Effector memory CD8-positive, alpha-beta T cell (primary cell): ENCODE data around the gene GSTO1.
"Not testable (repeated sequence)": the region's sequence is repeated elsewhere in the genome, so short reads cannot be mapped to it uniquely, and the experiment has no call there.

Experiments used
- ATAC-seq: fragments of 150-1000 bp; cut with Tn5 transposase; replicated peaks from 2 replicates; pipeline ENCODE4 v1.10.0; 2021; ENCODE audit warnings: mild to moderate bottlenecking, moderate library complexity
- DNase-seq, 3 experiments: peaks; one replicate each; pipeline ENCODE4 v3.0.0; 2021
- H3K27ac Mint-ChIP-seq, 2 donors: one replicate each; pipeline ENCODE4 v1.8.0; 2022; ENCODE audit warnings: mild to moderate bottlenecking in 2 of 2, mixed read lengths in 2 of 2, moderate library complexity in 2 of 2
- H3K27me3 Mint-ChIP-seq, 2 donors: one replicate each; pipeline ENCODE4 v1.8.0; 2022; ENCODE audit warnings: mixed read lengths in 2 of 2
- H3K36me3 Mint-ChIP-seq: one replicate; pipeline ENCODE4 v1.8.0; 2022; ENCODE audit warnings: mild to moderate bottlenecking, moderate library complexity, mixed read lengths; ENCODE audit not compliant: insufficient read depth
- H3K4me1 Mint-ChIP-seq, 2 donors: one replicate each; pipeline ENCODE4 v1.8.0; 2022; ENCODE audit warnings: low read depth in 2 of 2, mixed read lengths in 2 of 2
- H3K4me3 Mint-ChIP-seq, 2 donors: one replicate each; pipeline ENCODE4 v1.8.0; 2022; ENCODE audit warnings: mild to moderate bottlenecking in 2 of 2, mixed read lengths in 2 of 2, moderate library complexity in 2 of 2
- H3K9me3 Mint-ChIP-seq, 2 donors: one replicate each; pipeline ENCODE4 v1.8.0; 2022; ENCODE audit warnings: mixed read lengths in 2 of 2

The GSTO1 gene

GRCh38 chr10:104240078-104240477, 14.6 kb upstream of the GSTO1 start:
- Mint-ChIP-seq H3K36me3 (no peaks in the 10 kb centered on the region), H3K27me3 (peaks cover 39 to 85% of the 10 kb centered on the region in 2 donors), H3K4me3 (no peak overlapping the region), H3K4me1 (no peaks in the 10 kb centered on the region), H3K9me3 (no peaks in the 10 kb centered on the region), H3K27ac (no peak overlapping the region)
- ATAC-seq (no peak), DNase-seq (no peak)

GRCh38 chr10:104242545-104242944, 12.1 kb upstream of the GSTO1 start:
- H3K4me3 Mint-ChIP-seq = no peak overlapping the region
- H3K9me3 Mint-ChIP-seq = no peaks in the 10 kb centered on the region
- no peak for ATAC-seq
- no peaks in the 10 kb centered on the region for H3K4me1 Mint-ChIP-seq
- no peaks in the 10 kb centered on the region for H3K36me3 Mint-ChIP-seq
- DNase-seq = no peak
- no peak overlapping the region for H3K27ac Mint-ChIP-seq
- peaks cover 22 to 69% of the 10 kb centered on the region in 2 donors for H3K27me3 Mint-ChIP-seq

- not testable (repeated sequence) for DNase-seq, H3K4me1 Mint-ChIP-seq, H3K27ac Mint-ChIP-seq, H3K9me3 Mint-ChIP-seq, ATAC-seq, H3K36me3 Mint-ChIP-seq, H3K4me3 Mint-ChIP-seq
- peaks cover 22 to 65% of the 10 kb centered on the region in 2 donors for H3K27me3 Mint-ChIP-seq
These were observed 11.7 kb upstream of the GSTO1 start for GRCh38 chr10:104243009-104243408.

- Mint-ChIP-seq H3K27me3 (peaks cover 22 to 60% of the 10 kb centered on the region in 2 donors), H3K36me3 (no peaks in the 10 kb centered on the region), H3K4me3 (no peak overlapping the region), H3K4me1 (no peaks in the 10 kb centered on the region), H3K9me3 (no peaks in the 10 kb centered on the region), H3K27ac (no peak overlapping the region)
- ATAC-seq = no peak
- DNase-seq = no peak
These were observed 11.2 kb upstream of the GSTO1 start for GRCh38 chr10:104243512-104243911.

DNA sequence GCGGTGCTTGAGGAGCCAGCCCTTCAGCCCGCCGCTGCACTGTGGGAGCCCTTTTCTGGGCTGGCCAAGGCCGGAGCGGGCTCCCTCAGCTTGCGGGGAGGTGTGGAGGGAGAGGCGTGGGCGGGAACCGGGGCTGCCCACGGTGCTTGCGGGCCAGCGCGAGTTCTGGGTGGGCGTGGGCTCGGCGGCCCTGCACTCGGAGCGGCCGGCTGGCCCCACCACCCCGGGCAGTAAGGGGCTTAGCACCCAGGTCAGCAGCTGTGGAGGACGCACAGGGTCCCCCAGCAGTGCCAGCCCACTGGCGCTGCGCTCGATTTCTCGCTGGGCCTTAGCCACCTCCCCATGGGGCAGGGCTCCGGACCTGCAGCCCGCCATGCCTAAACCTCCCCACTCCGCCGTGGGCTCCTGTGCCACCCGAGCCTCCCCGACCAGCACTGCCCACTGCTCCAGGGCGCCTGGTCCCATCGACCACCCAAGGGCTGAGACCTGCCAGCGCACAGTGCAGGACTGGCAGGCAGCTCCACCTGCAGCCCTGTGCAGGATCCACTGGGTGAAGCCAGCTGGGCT, 9.5 kb upstream of the GSTO1 start:
- Mint-ChIP-seq H3K27me3 (peaks cover 30 to 59% of the 10 kb centered on the region in 2 donors), H3K4me1 (no peaks in the 10 kb centered on the region), H3K4me3 (no peak overlapping the region), H3K9me3 (no peaks in the 10 kb centered on the region), H3K27ac (no peak overlapping the region), H3K36me3 (no peaks in the 10 kb centered on the region)
- no peak for DNase-seq
- ATAC-seq = no peak

DNA sequence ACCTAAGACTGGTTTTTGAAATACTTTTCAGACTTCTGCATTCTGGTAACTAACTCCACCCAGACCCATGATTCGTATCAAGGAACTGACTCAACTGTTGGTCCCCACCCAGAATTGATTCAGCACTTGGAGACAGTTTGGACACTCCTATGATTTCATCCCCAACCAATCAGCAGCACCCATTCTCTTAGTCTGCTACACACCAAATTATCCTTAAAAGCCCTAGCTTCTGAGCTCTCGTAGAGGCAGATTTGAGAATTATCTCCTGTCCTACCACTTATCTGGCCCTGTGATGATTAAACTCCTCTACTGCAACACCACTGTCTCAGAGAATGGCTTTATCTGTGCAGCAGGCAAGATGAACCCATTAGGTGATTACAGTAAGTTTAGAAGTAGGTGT, 7.7 kb upstream of the GSTO1 start:
- Mint-ChIP-seq H3K36me3 (no peaks in the 10 kb centered on the region), H3K4me1 (no peaks in the 10 kb centered on the region), H3K9me3 (no peaks in the 10 kb centered on the region), H3K4me3 (no peak overlapping the region), H3K27ac (no peak overlapping the region), H3K27me3 (peaks cover 30 to 53% of the 10 kb centered on the region in 2 donors)
- peak; percentile 53 for ATAC-seq
- no peak for DNase-seq

GRCh38 chr10:104247513-104248146, 7.1 kb upstream of the GSTO1 start:
- ATAC-seq (no peak), DNase-seq (no peak)
- Mint-ChIP-seq H3K27me3 (peaks cover 29 to 51% of the 10 kb centered on the region in 2 donors), H3K4me3 (no peak overlapping the region), H3K4me1 (no peaks in the 10 kb centered on the region), H3K9me3 (no peaks in the 10 kb centered on the region), H3K27ac (no peak overlapping the region), H3K36me3 (no peaks in the 10 kb centered on the region)

GRCh38 chr10:104248931-104249330, 5.8 kb upstream of the GSTO1 start:
- H3K4me1 Mint-ChIP-seq, H3K36me3 Mint-ChIP-seq, DNase-seq, H3K27ac Mint-ChIP-seq, H3K4me3 Mint-ChIP-seq, ATAC-seq, H3K9me3 Mint-ChIP-seq: not testable (repeated sequence)
- H3K27me3 Mint-ChIP-seq = peaks cover 24 to 38% of the 10 kb centered on the region in 2 donors

- Mint-ChIP-seq H3K4me1 (peaks cover 7 to 11% of the 10 kb centered on the region in 2 donors), H3K27ac (no peak overlapping the region), H3K9me3 (no peaks in the 10 kb centered on the region), H3K36me3 (no peaks in the 10 kb centered on the region), H3K4me3 (no peak overlapping the region), H3K27me3 (peaks cover 24 to 31% of the 10 kb centered on the region in 2 donors)
- ATAC-seq = no peak
- no peak for DNase-seq
These were observed 4.3 kb upstream of the GSTO1 start for GRCh38 chr10:104250371-104250770.

- no peak for ATAC-seq
- Mint-ChIP-seq H3K4me1 (peaks cover 15 to 22% of the 10 kb centered on the region in 2 donors), H3K36me3 (no peaks in the 10 kb centered on the region), H3K27ac (no peak overlapping the region), H3K9me3 (no peaks in the 10 kb centered on the region), H3K27me3 (peaks cover 24 to 31% of the 10 kb centered on the region in 2 donors), H3K4me3 (no peak overlapping the region)
- no peak for DNase-seq
These were observed 3.2 kb upstream of the GSTO1 start for GRCh38 chr10:104251443-104251842.

DNA sequence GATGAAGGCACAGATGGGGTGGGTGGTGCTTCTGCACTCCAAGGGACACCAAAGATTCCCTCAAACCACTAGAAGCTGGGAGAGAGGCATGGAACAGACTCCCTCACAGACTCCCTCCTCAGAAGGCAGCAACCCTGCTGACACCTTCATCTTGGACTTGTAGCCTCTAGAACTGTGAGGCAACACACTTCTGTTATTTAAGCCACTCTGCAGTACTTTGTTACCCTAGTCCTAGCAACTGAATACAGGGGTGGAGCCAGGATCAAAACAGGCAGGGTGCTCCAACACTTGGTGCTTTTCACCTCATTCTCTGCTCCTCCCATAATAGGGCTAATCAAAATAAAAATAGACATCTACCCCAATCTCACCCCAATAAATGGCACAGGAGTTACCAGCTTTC, 2.3 kb upstream of the GSTO1 start:
- DNase-seq = no peak
- no peaks in the 10 kb centered on the region for H3K9me3 Mint-ChIP-seq
- no peak overlapping the region for H3K4me3 Mint-ChIP-seq
- no peak overlapping the region for H3K27ac Mint-ChIP-seq
- no peak for ATAC-seq
- H3K4me1 Mint-ChIP-seq = peaks cover 19 to 31% of the 10 kb centered on the region in 2 donors
- peaks cover 23 to 24% of the 10 kb centered on the region in 2 donors for H3K27me3 Mint-ChIP-seq
- peaks cover 6% of the 10 kb centered on the region for H3K36me3 Mint-ChIP-seq

DNA sequence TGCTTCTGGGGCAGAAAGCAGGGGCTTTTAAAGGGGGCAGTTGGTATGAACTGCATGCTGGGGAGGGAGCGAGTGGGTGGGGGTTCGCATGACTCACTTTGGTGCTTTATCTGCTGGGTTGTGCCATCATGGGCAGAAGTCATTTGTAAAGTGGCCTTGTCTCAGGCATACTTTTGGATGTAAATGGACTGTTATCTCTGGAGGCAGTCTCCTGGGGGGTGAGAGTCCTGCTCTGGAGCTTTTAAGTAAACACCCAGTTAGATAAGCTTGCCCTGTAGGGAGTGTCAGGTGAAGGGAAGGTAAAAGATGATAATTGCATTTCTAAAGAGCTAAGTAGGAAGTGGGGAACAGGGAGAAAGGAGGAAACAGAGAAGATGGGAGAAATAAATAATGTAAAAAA, 1.6 kb upstream of the GSTO1 start:
- H3K27me3 Mint-ChIP-seq = peaks cover 23 to 24% of the 10 kb centered on the region in 2 donors
- H3K9me3 Mint-ChIP-seq = no peaks in the 10 kb centered on the region
- peaks cover 12% of the 10 kb centered on the region for H3K36me3 Mint-ChIP-seq
- peaks cover 22 to 34% of the 10 kb centered on the region in 2 donors for H3K4me1 Mint-ChIP-seq
- H3K4me3 Mint-ChIP-seq = peak overlapping the region in 1 of 2 donors; percentile 97
- peak overlapping the region; percentile 42 to 96 for H3K27ac Mint-ChIP-seq
- ATAC-seq = no peak
- no peak for DNase-seq

DNA sequence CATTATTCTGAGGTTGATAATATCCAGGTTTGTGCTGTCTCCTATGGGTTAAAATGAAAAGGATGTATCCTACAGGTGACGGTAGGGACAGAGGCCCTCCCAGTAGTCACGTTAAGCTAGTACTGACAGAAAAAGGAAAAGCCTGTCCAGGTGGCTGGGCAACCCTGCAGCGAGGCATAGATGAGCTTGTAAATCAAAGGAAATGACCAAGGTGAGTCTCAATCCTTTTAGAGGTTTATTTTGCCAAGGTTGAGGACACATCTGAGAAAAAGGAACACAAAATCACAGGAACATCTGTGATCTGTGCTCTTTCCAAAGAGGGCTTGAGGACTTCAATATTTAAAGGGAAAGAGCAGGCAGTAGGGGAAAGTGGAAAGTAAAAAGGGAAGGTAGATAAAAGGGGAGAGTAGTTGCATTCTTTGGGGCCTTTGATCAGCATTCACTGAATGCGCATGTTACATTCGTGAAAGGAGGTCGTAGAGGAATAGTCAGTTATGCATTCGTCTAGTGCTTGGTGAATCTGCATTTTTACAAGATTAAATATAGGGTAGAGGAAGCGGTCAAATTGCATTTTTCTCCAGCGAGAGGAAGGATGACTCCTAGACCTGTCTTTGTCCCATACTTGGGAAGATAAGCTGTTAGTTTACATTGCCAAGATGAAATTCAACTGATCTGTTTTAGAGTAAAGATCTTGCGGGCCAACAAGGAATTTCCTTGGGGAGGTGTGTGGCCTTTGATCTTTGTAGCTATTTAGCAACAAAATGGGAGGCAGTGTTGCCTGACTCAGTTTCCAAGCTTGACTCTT, 884 bp upstream of the GSTO1 start:
- H3K9me3 Mint-ChIP-seq = no peaks in the 10 kb centered on the region
- H3K27ac Mint-ChIP-seq = peak overlapping the region; percentile 94 to 96
- ATAC-seq = no peak
- peaks cover 21% of the 10 kb centered on the region in 2 donors for H3K27me3 Mint-ChIP-seq
- H3K4me1 Mint-ChIP-seq = peaks cover 27 to 41% of the 10 kb centered on the region in 2 donors
- DNase-seq = no peak
- H3K4me3 Mint-ChIP-seq = peak overlapping the region; percentile 88 to 97
- H3K36me3 Mint-ChIP-seq = peaks cover 19% of the 10 kb centered on the region
